ENCODE results near the gene ADGRB3.
A peak's percentile ranks its signal among the peaks of the same experiment; 100 is the strongest.

- TF ChIP-seq EZH2phosphoT487 (IDR thresholded peaks at IDR 0.05) (no peak), CTCF (IDR thresholded peaks at IDR 0.05) (peak; percentile 50)
Measured at GRCh38 chr6:68976260-68976659, 341.2 kb downstream of the ADGRB3 start.

Measured in neural progenitor cell (in vitro differentiated cells).